ENCODE measurements around the gene SFXN3.

The SFXN3 gene

DNA sequence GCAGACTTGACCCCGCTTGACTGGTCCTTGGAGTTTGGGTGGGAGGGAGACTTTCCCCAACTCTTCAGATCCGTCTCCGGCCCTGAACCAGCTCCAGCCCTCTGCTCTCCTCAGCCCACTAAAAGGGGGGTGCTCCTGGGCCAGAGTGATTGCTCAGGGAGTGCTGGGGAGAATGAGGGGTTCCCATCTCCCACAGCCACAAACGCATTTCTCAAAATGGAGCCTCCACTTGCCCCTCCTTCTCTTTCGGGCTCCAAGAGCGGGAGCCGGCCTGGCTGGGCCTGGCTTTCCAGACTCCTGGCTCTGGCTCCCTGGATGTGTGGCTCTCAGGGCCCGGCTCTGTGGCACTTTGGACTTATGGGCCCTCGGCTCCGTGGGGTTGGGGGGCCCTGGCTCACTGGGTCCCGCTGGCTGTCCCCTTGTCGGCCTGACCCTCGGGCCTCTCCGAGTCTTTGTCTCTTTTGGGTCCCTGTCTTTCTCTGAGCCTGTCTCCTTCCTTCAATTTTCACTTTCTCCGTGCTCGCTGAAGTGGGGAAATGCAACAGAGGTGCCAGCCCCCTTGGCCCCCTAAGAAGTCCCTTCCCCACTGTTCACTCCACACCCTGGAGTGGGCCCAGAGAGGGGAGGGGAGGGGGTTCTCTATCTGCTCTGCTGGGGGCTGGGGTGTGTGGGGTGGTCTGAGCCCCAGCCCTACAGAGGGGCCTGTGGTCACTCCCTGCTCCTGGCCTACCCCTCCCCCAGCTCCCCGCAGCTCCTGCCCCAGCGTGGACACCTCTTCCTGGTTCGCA, 30.7 kb upstream of the SFXN3 start:
- H3K36me3 ChIP-seq (ENCODE audit: control insufficient read depth, insufficient read depth, low read length): peaks cover 16% of the 10 kb centered on the region
- H3K4me3 ChIP-seq (ENCODE audit: low read length): peak overlapping the region; percentile 73; the same call in 1 of the 2 replicates
- DNase-seq (ENCODE audit: low read depth, low spot score): no peak
- peaks cover 11% of the 10 kb centered on the region; the same call in 1 of the 2 replicates for H3K4me1 ChIP-seq (ENCODE audit: control insufficient read depth, insufficient read depth, low read length)
- no CpG with 5 or more reads among the region's 19 CpGs for WGBS (ENCODE audit: insufficient coverage, insufficient read length)
- no peaks in the 10 kb centered on the region for H3K27me3 ChIP-seq (ENCODE audit: control insufficient read depth, insufficient read depth, low read length)
- no peaks in the 10 kb centered on the region for H3K9me3 ChIP-seq (ENCODE audit: control insufficient read depth, insufficient read depth, low read length)
- H3K27ac ChIP-seq (ENCODE audit: low read length): no peak overlapping the region

DNA sequence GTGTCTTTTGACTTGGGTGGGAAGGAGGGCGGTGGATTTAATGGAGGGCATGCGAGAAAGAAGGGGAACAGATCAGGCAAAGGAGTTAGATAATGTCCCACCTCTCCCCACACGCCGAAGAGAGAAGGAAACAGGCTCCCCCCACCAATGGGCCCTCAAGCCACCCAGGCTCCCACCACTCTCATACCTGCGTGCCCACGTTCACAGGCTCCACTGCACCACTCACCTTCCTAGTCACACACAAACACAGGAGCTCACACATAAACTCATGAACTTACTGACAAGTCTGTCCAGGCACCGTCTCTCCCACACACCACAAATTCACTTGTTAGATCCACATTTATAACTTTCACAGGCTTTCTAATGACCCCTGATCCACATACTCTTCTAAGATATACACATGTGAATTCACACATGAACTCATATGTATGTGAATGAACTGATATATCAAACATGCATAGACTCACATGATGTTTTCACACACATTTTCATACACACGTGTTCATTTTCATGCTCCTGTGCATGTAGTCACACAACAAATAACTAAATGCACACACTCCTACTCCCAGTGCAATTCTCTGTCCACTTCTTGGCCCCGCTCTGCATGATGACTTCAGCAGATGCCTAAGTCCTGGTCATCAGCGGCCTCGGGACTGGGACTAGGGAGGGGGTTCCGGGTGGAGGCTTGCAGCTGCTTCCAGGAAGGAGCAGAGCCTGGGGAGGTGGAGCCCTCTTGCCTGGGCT, 29.9 kb upstream of the SFXN3 start:
- Histone ChIP-seq H3K27ac (ENCODE audit: low read length) (no peak overlapping the region), H3K36me3 (ENCODE audit: control insufficient read depth, insufficient read depth, low read length) (peaks cover 24% of the 10 kb centered on the region)
- DNase-seq (ENCODE audit: low read depth, low spot score): no peak

DNA sequence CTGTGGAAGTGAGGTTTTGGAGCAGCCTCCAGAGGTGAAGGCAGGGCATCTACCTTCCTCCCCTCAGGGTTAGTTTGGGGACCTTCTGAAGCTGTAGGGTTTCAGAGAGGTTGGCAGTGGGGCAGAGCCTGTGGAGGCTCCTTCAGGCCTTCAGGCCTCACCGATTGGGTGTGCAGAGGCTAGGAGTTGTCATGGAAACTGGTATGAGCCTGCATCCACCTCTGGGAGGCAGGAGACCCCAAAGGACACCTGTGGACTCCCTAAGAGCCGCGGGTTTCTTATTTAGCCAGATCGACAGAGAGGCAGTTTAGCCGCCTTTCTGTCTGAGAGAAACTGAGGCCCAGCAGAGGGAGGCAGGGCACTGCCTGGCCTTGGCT, 29.4 kb upstream of the SFXN3 start:
- peaks cover 6% of the 10 kb centered on the region; the same call in 1 of the 2 replicates for H3K4me1 ChIP-seq (ENCODE audit: control insufficient read depth, insufficient read depth, low read length)

More for the DNA sequence above, 29.9 kb upstream of the SFXN3 start:
- H3K9me3 ChIP-seq (ENCODE audit: control insufficient read depth, insufficient read depth, low read length): no peaks in the 10 kb centered on the region
- H3K4me1 ChIP-seq (ENCODE audit: control insufficient read depth, insufficient read depth, low read length): peaks cover 11% of the 10 kb centered on the region; the same call in 1 of the 2 replicates
- H3K27me3 ChIP-seq (ENCODE audit: control insufficient read depth, insufficient read depth, low read length): no peaks in the 10 kb centered on the region
- WGBS (ENCODE audit: insufficient coverage, insufficient read length): no CpG with 5 or more reads among the region's 12 CpGs
- H3K4me3 ChIP-seq (ENCODE audit: low read length): no peak overlapping the region; the same call in 1 of the 2 replicates

DNA sequence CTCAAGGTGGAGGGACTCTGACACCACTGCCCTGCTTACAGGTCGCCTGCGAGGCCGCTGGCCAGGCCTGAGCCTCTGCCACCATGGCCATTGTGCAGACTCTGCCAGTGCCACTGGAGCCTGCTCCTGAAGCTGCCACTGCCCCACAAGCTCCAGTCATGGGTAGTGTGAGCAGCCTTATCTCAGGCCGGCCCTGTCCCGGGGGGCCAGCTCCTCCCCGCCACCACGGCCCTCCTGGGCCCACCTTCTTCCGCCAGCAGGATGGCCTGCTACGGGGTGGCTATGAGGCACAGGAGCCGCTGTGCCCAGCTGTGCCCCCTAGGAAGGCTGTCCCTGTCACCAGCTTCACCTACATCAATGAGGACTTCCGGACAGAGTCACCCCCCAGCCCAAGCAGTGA, 28.6 kb upstream of the SFXN3 start:
- Histone ChIP-seq H3K4me1 (ENCODE audit: control insufficient read depth, insufficient read depth, low read length) (peaks cover 6% of the 10 kb centered on the region; the same call in 1 of the 2 replicates), H3K27me3 (ENCODE audit: control insufficient read depth, insufficient read depth, low read length) (no peaks in the 10 kb centered on the region), H3K4me3 (ENCODE audit: low read length) (no peak overlapping the region), H3K27ac (ENCODE audit: low read length) (no peak overlapping the region), H3K36me3 (ENCODE audit: control insufficient read depth, insufficient read depth, low read length) (peaks cover 32% of the 10 kb centered on the region), H3K9me3 (ENCODE audit: control insufficient read depth, insufficient read depth, low read length) (no peaks in the 10 kb centered on the region)
- WGBS (ENCODE audit: insufficient coverage, insufficient read length): no CpG with 5 or more reads among the region's 11 CpGs
- DNase-seq (ENCODE audit: low read depth, low spot score): no peak

More for the DNA sequence above, 29.4 kb upstream of the SFXN3 start:
- H3K36me3 ChIP-seq (ENCODE audit: control insufficient read depth, insufficient read depth, low read length): peaks cover 29% of the 10 kb centered on the region
- H3K9me3 ChIP-seq (ENCODE audit: control insufficient read depth, insufficient read depth, low read length): no peaks in the 10 kb centered on the region
- DNase-seq (ENCODE audit: low read depth, low spot score): no peak
- H3K4me3 ChIP-seq (ENCODE audit: low read length): no peak overlapping the region
- no peaks in the 10 kb centered on the region for H3K27me3 ChIP-seq (ENCODE audit: control insufficient read depth, insufficient read depth, low read length)
- H3K27ac ChIP-seq (ENCODE audit: low read length): no peak overlapping the region
- WGBS (ENCODE audit: insufficient coverage, insufficient read length): no CpG with 5 or more reads among the region's 5 CpGs

DNA sequence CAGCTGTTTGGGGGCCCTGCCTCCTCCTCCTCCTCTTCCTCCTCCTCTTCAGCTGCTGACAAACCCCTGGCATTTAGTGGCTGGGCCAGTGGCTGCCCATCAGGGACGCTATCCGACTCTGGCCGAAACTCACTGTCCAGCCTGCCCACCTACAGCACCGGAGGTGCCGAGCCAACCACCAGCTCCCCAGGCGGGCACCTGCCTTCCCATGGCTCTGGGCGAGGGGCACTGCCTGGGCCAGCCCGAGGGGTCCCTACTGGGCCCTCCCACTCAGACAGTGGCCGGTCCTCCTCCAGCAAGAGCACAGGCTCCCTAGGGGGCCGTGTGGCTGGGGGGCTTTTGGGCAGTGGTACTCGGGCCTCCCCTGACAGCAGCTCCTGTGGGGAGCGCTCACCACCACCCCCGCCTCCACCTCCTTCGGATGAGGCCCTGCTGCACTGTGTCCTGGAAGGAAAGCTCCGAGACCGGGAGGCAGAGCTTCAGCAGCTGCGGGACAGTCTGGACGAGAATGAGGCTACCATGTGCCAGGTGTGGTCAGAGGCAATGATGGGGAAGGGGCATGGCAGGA, 27.3 kb upstream of the SFXN3 start:
- Histone ChIP-seq H3K36me3 (ENCODE audit: control insufficient read depth, insufficient read depth, low read length) (peaks cover 32% of the 10 kb centered on the region), H3K4me1 (ENCODE audit: control insufficient read depth, insufficient read depth, low read length) (peaks cover 4% of the 10 kb centered on the region; the same call in 1 of the 2 replicates), H3K27me3 (ENCODE audit: control insufficient read depth, insufficient read depth, low read length) (no peaks in the 10 kb centered on the region), H3K27ac (ENCODE audit: low read length) (no peak overlapping the region), H3K4me3 (ENCODE audit: low read length) (no peak overlapping the region), H3K9me3 (ENCODE audit: control insufficient read depth, insufficient read depth, low read length) (no peaks in the 10 kb centered on the region)
- no peak for DNase-seq (ENCODE audit: low read depth, low spot score)
- WGBS (ENCODE audit: insufficient coverage, insufficient read length): no CpG with 5 or more reads among the region's 18 CpGs

DNA sequence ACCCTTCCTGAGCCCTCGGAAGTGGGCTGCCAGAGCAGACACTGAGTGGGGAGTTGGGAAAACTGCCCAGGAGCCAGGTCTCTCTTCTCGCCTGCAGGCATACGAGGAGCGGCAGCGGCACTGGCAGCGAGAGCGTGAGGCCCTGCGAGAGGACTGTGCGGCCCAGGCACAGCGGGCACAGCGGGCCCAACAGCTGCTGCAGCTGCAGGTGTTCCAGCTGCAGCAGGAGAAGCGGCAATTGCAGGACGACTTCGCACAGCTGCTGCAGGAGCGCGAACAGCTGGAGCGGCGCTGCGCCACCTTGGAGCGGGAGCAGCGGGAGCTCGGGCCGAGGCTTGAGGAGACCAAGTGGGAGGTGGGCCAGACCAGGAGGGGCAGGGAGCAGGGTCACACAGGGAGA, 25.7 kb upstream of the SFXN3 start:
- no CpG with 5 or more reads among the region's 23 CpGs for WGBS (ENCODE audit: insufficient coverage, insufficient read length)
- H3K27me3 ChIP-seq (ENCODE audit: control insufficient read depth, insufficient read depth, low read length): no peaks in the 10 kb centered on the region
- H3K9me3 ChIP-seq (ENCODE audit: control insufficient read depth, insufficient read depth, low read length): no peaks in the 10 kb centered on the region
- H3K36me3 ChIP-seq (ENCODE audit: control insufficient read depth, insufficient read depth, low read length): peaks cover 32% of the 10 kb centered on the region
- no peak overlapping the region for H3K27ac ChIP-seq (ENCODE audit: low read length)
- no peak overlapping the region for H3K4me3 ChIP-seq (ENCODE audit: low read length)
- no peak for DNase-seq (ENCODE audit: low read depth, low spot score)
- H3K4me1 ChIP-seq (ENCODE audit: control insufficient read depth, insufficient read depth, low read length): peaks cover 3% of the 10 kb centered on the region; the same call in 1 of the 2 replicates

DNA sequence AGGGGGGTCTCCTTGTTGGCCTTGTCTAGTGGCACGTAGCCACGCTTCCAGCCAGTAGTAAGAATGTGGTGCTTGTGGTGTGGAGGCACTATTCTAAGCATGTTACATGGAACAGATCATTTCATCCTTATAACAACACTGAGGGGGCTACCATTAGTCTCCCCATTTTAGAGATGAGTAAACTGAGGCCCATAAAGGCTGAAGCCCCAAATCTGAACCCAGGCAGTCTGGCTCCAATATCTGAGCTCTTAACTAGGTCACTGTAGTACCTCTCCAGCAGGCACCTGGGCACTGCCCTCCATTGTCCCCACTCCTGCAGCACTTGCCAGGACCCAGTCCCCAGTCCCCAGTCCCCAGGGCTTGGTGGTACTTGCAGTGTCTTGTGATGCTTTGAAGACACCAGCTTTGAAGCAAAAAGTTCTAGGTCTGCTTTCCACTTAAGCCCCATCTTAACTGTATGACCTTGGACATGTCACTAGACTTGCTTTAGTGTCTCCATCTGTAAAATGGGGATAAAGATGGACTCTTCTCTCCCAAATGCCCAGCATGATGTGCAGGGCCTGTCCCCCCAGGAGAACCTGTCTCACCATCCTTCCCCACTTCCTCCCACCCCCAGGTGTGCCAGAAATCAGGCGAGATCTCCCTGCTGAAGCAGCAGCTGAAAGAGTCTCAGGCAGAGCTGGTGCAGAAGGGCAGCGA, 25.0 kb upstream of the SFXN3 start:
- Histone ChIP-seq H3K4me3 (ENCODE audit: low read length) (no peak overlapping the region), H3K4me1 (ENCODE audit: control insufficient read depth, insufficient read depth, low read length) (peaks cover 1% of the 10 kb centered on the region; the same call in 1 of the 2 replicates), H3K9me3 (ENCODE audit: control insufficient read depth, insufficient read depth, low read length) (no peaks in the 10 kb centered on the region), H3K27ac (ENCODE audit: low read length) (no peak overlapping the region), H3K36me3 (ENCODE audit: control insufficient read depth, insufficient read depth, low read length) (peaks cover 32% of the 10 kb centered on the region), H3K27me3 (ENCODE audit: control insufficient read depth, insufficient read depth, low read length) (no peaks in the 10 kb centered on the region)
- WGBS (ENCODE audit: insufficient coverage, insufficient read length): no CpG with 5 or more reads among the region's 4 CpGs
- DNase-seq (ENCODE audit: low read depth, low spot score): no peak

DNA sequence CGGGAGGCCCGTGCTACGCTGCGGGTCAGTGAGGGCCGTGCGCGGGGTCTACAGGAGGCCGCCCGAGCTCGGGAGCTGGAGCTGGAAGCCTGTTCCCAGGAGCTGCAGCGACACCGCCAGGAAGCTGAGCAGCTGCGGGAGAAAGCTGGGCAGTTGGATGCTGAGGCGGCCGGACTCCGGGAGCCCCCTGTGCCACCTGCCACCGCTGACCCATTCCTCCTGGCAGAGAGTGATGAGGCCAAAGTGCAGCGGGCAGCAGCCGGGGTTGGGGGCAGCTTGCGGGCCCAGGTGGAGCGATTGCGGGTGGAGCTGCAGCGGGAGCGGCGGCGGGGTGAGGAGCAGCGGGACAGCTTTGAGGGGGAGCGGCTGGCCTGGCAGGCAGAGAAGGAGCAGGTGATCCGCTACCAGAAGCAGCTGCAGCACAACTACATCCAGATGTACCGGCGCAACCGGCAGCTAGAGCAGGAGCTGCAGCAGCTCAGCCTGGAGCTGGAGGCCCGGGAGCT, 24.4 kb upstream of the SFXN3 start:
- H3K27me3 ChIP-seq (ENCODE audit: control insufficient read depth, insufficient read depth, low read length): no peaks in the 10 kb centered on the region
- no peak overlapping the region for H3K27ac ChIP-seq (ENCODE audit: low read length)
- no peak for DNase-seq (ENCODE audit: low read depth, low spot score)
- 0 out of 2 replicates have a peak, but pooled peaks cover 1% of the 10 kb centered on the region for H3K4me1 ChIP-seq (ENCODE audit: control insufficient read depth, insufficient read depth, low read length)
- peaks cover 32% of the 10 kb centered on the region for H3K36me3 ChIP-seq (ENCODE audit: control insufficient read depth, insufficient read depth, low read length)
- no peaks in the 10 kb centered on the region for H3K9me3 ChIP-seq (ENCODE audit: control insufficient read depth, insufficient read depth, low read length)
- no CpG with 5 or more reads among the region's 33 CpGs for WGBS (ENCODE audit: insufficient coverage, insufficient read length)
- H3K4me3 ChIP-seq (ENCODE audit: low read length): no peak overlapping the region

DNA sequence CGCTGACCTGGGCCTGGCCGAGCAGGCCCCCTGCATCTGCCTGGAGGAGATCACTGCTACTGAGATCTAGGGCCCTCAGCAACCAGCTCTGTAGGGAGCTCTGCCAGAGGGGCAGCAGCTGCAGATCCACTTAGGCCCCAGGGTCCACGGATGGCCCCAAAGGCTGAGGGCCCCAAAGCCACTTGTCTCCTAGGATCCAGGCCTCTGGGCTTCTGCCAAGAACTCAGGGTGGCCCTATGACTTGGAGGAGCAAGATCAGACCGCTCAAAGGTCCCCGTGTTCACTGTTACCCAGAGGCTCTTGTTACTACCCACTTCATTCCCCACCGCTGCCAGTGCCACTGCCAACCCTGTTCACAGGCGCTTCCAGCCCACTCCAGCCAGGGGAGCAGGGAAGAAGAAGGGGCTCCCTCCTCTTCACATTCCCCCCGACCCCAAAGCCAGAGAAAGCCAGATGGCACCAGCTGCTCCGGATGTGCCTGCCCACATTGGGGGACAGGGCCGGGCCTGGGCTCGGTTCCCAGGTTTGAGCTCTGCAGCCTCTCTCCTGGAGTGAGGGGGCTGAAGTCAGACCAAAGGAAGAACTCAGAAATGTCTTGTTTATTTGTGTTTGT, 23.8 kb upstream of the SFXN3 start:
- peaks cover 32% of the 10 kb centered on the region for H3K36me3 ChIP-seq (ENCODE audit: control insufficient read depth, insufficient read depth, low read length)
- DNase-seq (ENCODE audit: low read depth, low spot score): no peak
- H3K9me3 ChIP-seq (ENCODE audit: control insufficient read depth, insufficient read depth, low read length): no peaks in the 10 kb centered on the region
- 0 out of 2 replicates have a peak, but pooled peaks cover 1% of the 10 kb centered on the region for H3K4me1 ChIP-seq (ENCODE audit: control insufficient read depth, insufficient read depth, low read length)
- WGBS (ENCODE audit: insufficient coverage, insufficient read length): no CpG with 5 or more reads among the region's 11 CpGs
- no peak overlapping the region for H3K27ac ChIP-seq (ENCODE audit: low read length)
- no peak overlapping the region for H3K4me3 ChIP-seq (ENCODE audit: low read length)
- no peaks in the 10 kb centered on the region for H3K27me3 ChIP-seq (ENCODE audit: control insufficient read depth, insufficient read depth, low read length)
